Endothelial cell of umbilical vein (primary cell): ENCODE measurements around the gene NUTF2. TPM values are rescaled to one million over a fixed set of nuclear protein-coding genes. Genes with fewer than 3 reads are reported as not detected.

ENCODE experiments used
- BruUV-seq: library from RNA; stranded (reverse); fragments of 400-500 nt; replicated peaks from 2 replicates; lab custom pipeline; 2021; lab: Mats Ljungman, UMichigan
- CTCF ChIA-PET: fragments of 300-600, 350-600 bp; sonication (Branson Sonifier 250); formaldehyde crosslinking; loops from one replicate; lab custom pipeline; 2021; ENCODE audit warnings: antibody characterized with exemption, inconsistent platforms; lab: Charles Lee
- POLR2A ChIA-PET: fragments of 300-600, 350-600 bp; sonication (Branson Sonifier 250); formaldehyde crosslinking; loops from one replicate; lab custom pipeline; 2021; ENCODE audit warnings: antibody characterized with exemption, inconsistent platforms; lab: Charles Lee
- DNase-seq: peaks from one replicate; pipeline ENCODE4 v3.0.0-alpha.2; 2011; ENCODE audit warnings: low read depth, low spot score
- FAIRE-seq: peaks from 2 replicates; lab custom pipeline; 2011; peaks lifted over from hg19 to GRCh38; lab: Jason Lieb, UNC
- H2AFZ ChIP-seq: 2 replicates; pipeline ENCODE4 v1.6.0; 2012; ENCODE audit warnings: low read depth, low read length, control low read depth, inconsistent platforms
- H3K27ac ChIP-seq: 2 replicates; pipeline ENCODE4 v1.5.1; 2011; ENCODE audit warnings: low read depth, mild to moderate bottlenecking, control low read depth, low read length, moderate library complexity; ENCODE audit not compliant: insufficient read depth
- H3K27me3 ChIP-seq, 2 experiments: 2 replicates each; pipeline versions ENCODE4 v1.6.0 to v1.6.1; 2011; ENCODE audit warnings: low read length in 2 of 2, mixed read lengths in 1 of 2; ENCODE audit not compliant: control insufficient read depth in 2 of 2, insufficient read depth in 2 of 2
- H3K36me3 ChIP-seq, 2 experiments: 2 replicates in 1 of 2; 3 replicates in 1 of 2; pipeline ENCODE4 v1.5.1; 2011; ENCODE audit warnings: low read length in 2 of 2, mild to moderate bottlenecking in 1 of 2, moderate library complexity in 1 of 2; ENCODE audit not compliant: control insufficient read depth in 2 of 2, insufficient read depth in 2 of 2; ENCODE audit errors: extremely low read depth in 1 of 2
- H3K4me1 ChIP-seq: 3 replicates; pipeline ENCODE4 v1.5.1; 2011; ENCODE audit warnings: mild to moderate bottlenecking, low read length; ENCODE audit not compliant: control insufficient read depth, insufficient read depth; ENCODE audit errors: extremely low read depth
- H3K4me2 ChIP-seq: 2 replicates; pipeline ENCODE4 v1.6.1; 2011; ENCODE audit warnings: low read length, control low read depth, mixed read lengths; ENCODE audit not compliant: insufficient read depth
- H3K4me3 ChIP-seq, 3 experiments: fragments of 200-600 bp in 1 of 3; sonication (generic), shearing (Covaris generic) in 1 of 3; replicated peaks in 1 of 3; 2 replicates each; pipeline ENCODE4 v1.5.1; 2011 to 2016; ENCODE audit warnings: control low read depth in 3 of 3, low read length in 3 of 3, mild to moderate bottlenecking in 2 of 3, inconsistent platforms in 1 of 3, low read depth in 1 of 3, moderate library complexity in 1 of 3; ENCODE audit not compliant: insufficient read depth in 1 of 3
- H3K79me2 ChIP-seq: 2 replicates; pipeline ENCODE4 v1.6.0; 2012; ENCODE audit warnings: low read length, inconsistent platforms; ENCODE audit not compliant: control insufficient read depth, insufficient read depth
- H3K9ac ChIP-seq: replicated peaks from 2 replicates; pipeline ENCODE3; 2011; ENCODE audit warnings: low read length, control low read depth; ENCODE audit not compliant: insufficient read depth; ENCODE audit errors: extremely low read depth
- H3K9me1 ChIP-seq: replicated peaks from 3 replicates; pipeline ENCODE4 v1.6.0; 2011; ENCODE audit warnings: mild to moderate bottlenecking, low read length; ENCODE audit not compliant: control insufficient read depth, insufficient read depth; ENCODE audit errors: extremely low read depth
- H3K9me3 ChIP-seq: replicated peaks from 2 replicates; pipeline ENCODE4 v1.5.1; 2012; ENCODE audit warnings: low read length, inconsistent platforms; ENCODE audit not compliant: control insufficient read depth, insufficient read depth
- H4K20me1 ChIP-seq: replicated peaks from 2 replicates; pipeline ENCODE3; 2011; ENCODE audit warnings: mild to moderate bottlenecking, low read length; ENCODE audit not compliant: control insufficient read depth, insufficient read depth; ENCODE audit errors: extremely low read depth
- CTCF ChIP-seq, 2 donors: IDR thresholded peaks; 1 replicate in 1 of 2; 2 replicates in 1 of 2; pipeline ENCODE4 v1.5.1; 2011; ENCODE audit warnings: low read length in 2 of 2, mild to moderate bottlenecking in 2 of 2, moderate library complexity in 2 of 2, control low read depth in 1 of 2, inconsistent platforms in 1 of 2, low read depth in 1 of 2; ENCODE audit not compliant: insufficient read depth in 1 of 2; ENCODE audit errors: extremely low read depth in 1 of 2
- EZH2 ChIP-seq: IDR thresholded peaks from 2 replicates; pipeline ENCODE4 v1.6.1; 2012; ENCODE audit warnings: borderline replicate concordance, low read depth, mild to moderate bottlenecking, moderate library complexity, low read length, inconsistent platforms; ENCODE audit not compliant: severe bottlenecking
- FOS ChIP-seq: IDR thresholded peaks from 2 replicates; pipeline ENCODE4 v1.6.1; 2011; ENCODE audit warnings: mild to moderate bottlenecking, low read length, moderate library complexity, borderline replicate concordance; ENCODE audit not compliant: insufficient read depth
- GATA2 ChIP-seq: IDR thresholded peaks from 2 replicates; pipeline ENCODE4 v1.7.0; 2011; ENCODE audit warnings: low read depth, mild to moderate bottlenecking, moderate library complexity, mixed read lengths, low read length; ENCODE audit not compliant: insufficient read length, insufficient read depth
- JUN ChIP-seq: IDR thresholded peaks from 2 replicates; pipeline ENCODE4 v1.6.1; 2011; ENCODE audit warnings: borderline replicate concordance, low read depth; ENCODE audit not compliant: insufficient read length, insufficient read depth
- MAX ChIP-seq: IDR thresholded peaks from 2 replicates; pipeline ENCODE4 v1.6.1; 2011; ENCODE audit not compliant: insufficient read depth, insufficient read length
- MYC ChIP-seq: IDR thresholded peaks from one replicate; pipeline ENCODE4 v1.6.1; 2011; ENCODE audit warnings: mild to moderate bottlenecking, low read depth, low read length
- POLR2A ChIP-seq: IDR thresholded peaks from 2 replicates; pipeline ENCODE4 v1.6.1; 2012; ENCODE audit warnings: low read depth, mild to moderate bottlenecking, control low read depth, low read length
- POLR2AphosphoS5 ChIP-seq: IDR thresholded peaks from 2 replicates; pipeline ENCODE4 v1.6.1; 2012; ENCODE audit warnings: low read depth, mild to moderate bottlenecking, control low read depth, low read length, moderate library complexity; ENCODE audit not compliant: insufficient read depth
- dilution Hi-C: fragments of 300-500 bp; cut with MboI; formaldehyde crosslinking; loops from one replicate; pipeline ENCODE4 v1.15.0; 2019; ENCODE audit warnings: low sequenced_read_pairs; ENCODE audit not compliant: extremely low pct_ligation_motif_present
- intact Hi-C: fragments of 100-400 bp; cut with micrococcal nuclease; formaldehyde crosslinking; loops from one replicate; pipeline ENCODE4 v1.10.0; 2022
- polyA plus RNA-seq, 4 experiments: library from polyadenylated mRNA; depleted of rRNA in 3 of 4; stranded (reverse) in 3 of 4; unstranded in 1 of 4; fragments of >200 nt; gene quantifications; 2 replicates each; pipeline versions ENCODE4 v1.2.1 to v1.2.3, GENCODE V29; 2011 to 2012; ENCODE audit warnings: missing spikeins in 1 of 4
- total RNA-seq: library from RNA; stranded (reverse); gene quantifications from 2 replicates; pipeline ENCODE4 v1.2.3, GENCODE V29; 2021

NUTF2 gene
- total and polyA plus RNA-seq, 2 donors (not counting 3 experiments of a cell fraction or from before 2014, with no cell fraction given): 208 to 273 TPM

GRCh38 chr16:67878232-67878631 lies 31.5 kb downstream of the NUTF2 start:
- Histone ChIP-seq H3K4me3 (no peak overlapping the region), H3K4me2 (no peak overlapping the region), H3K9me1 (no peaks in the 10 kb centered on the region), H4K20me1 (no peaks in the 10 kb centered on the region), H2AFZ (no peak overlapping the region), H3K27me3 (no peaks in the 10 kb centered on the region), H3K9ac (no peak overlapping the region), H3K27ac (no peak overlapping the region), H3K9me3 (no peaks in the 10 kb centered on the region), H3K36me3 (peaks cover 19 to 73% of the 10 kb centered on the region in 2 experiments), H3K79me2 (peaks cover 32% of the 10 kb centered on the region), H3K4me1 (peaks cover 11% of the 10 kb centered on the region)
- DNase-seq: no peak
- BruUV-seq: no TSS peak
- FAIRE-seq: no peak
- intact Hi-C loops (no loop called here), dilution Hi-C loops (no loop called here)
- no peak for TF ChIP-seq EZH2
- TF ChIP-seq GATA2: no peak
- no peak for TF ChIP-seq POLR2A
- no peak for TF ChIP-seq CTCF (IDR thresholded peaks at IDR 0.05; ENCODE audit: extremely low read depth in 1 of 2, insufficient read depth in 1 of 2, low read depth in 1 of 2, low read length in 2 of 2)
- no peak for TF ChIP-seq MAX
- TF ChIP-seq MYC: no peak
- no peak for TF ChIP-seq JUN
- no peak for TF ChIP-seq POLR2AphosphoS5
- TF ChIP-seq FOS: no peak
- ChIA-PET CTCF (no interaction called here), POLR2A (interaction anchor here (1.2 kb wide), 1 partner anchor 32 kb away, joined by 4 read pairs; the partner anchor contains the start of gene NUTF2)
